ENCODE data around the gene PIGU. TPM values are rescaled to one million over a fixed set of nuclear protein-coding genes. Genes with fewer than 3 reads are reported as not detected.
A peak's percentile ranks its signal among the peaks of the same experiment; 100 is the strongest.

The PIGU gene
- total RNA-seq, 4 donors from 2014 or later, result 12.8 to 14.1 (median 13.7) TPM

- Histone ChIP-seq H3K27ac (peak overlapping the region; percentile 94 to 100 (median 95)), H3K9me3 (no peaks in the 10 kb centered on the region), H3K36me3 (no peaks in the 10 kb centered on the region), H3K27me3 (no peaks in the 10 kb centered on the region), H3K4me3 (no peak overlapping the region), H3K4me1 (peaks cover 32 to 53% of the 10 kb centered on the region in 2 donors)
- DNase-seq, result peak in 1 of 2 donors; percentile 66
- ATAC-seq, result no peak
- TF ChIP-seq POLR2A (IDR thresholded peaks at IDR 0.05) (no peak), CTCF (IDR thresholded peaks at IDR 0.05 in 4 of 5, conservative IDR thresholded peaks at IDR 0.05 in 1 of 5) (no peak)
- in situ Hi-C loops (cut with MboI; ENCODE audit: low sequenced_read_pairs in 4 of 4), result loop anchor here in 1 of 4 donors (25.0 kb wide), 1 partner anchor 170 kb away; no protein-coding TSS in a partner anchor
- intact Hi-C loops (cut with DNase I; ENCODE audit: low total_unique reads), result loop anchor here (5.0 kb wide), 1 partner anchor 170 kb away; no protein-coding TSS in a partner anchor
These were observed 30.3 kb upstream of the PIGU start for GRCh38 chr20:34706912-34707784.

- no peaks in the 10 kb centered on the region for H3K9me3 ChIP-seq
- peaks cover 32 to 53% of the 10 kb centered on the region in 2 donors for H3K4me1 ChIP-seq
- intact Hi-C loops (cut with DNase I; ENCODE audit: low total_unique reads) (loop anchor here (5.0 kb wide), 1 partner anchor 169 kb away; no protein-coding TSS in a partner anchor), in situ Hi-C loops (cut with MboI; ENCODE audit: low sequenced_read_pairs in 4 of 4) (loop anchor here in 1 of 4 donors (25.0 kb wide), 1 partner anchor 169 kb away; no protein-coding TSS in a partner anchor)
- DNase-seq (no peak), ATAC-seq (no peak)
- H3K36me3 ChIP-seq, result no peaks in the 10 kb centered on the region
- no peak overlapping the region for H3K4me3 ChIP-seq
- H3K27me3 ChIP-seq, result no peaks in the 10 kb centered on the region
- H3K27ac ChIP-seq, result peak overlapping the region; percentile 94 to 100 (median 95)
- TF ChIP-seq POLR2A (IDR thresholded peaks at IDR 0.05) (no peak), CTCF (IDR thresholded peaks at IDR 0.05 in 4 of 5, conservative IDR thresholded peaks at IDR 0.05 in 1 of 5) (no peak)
These were observed 29.5 kb upstream of the PIGU start for GRCh38 chr20:34706302-34706875.

GRCh38 chr20:34705397-34706301, 28.8 kb upstream of the PIGU start:
- in situ Hi-C loops (cut with MboI; ENCODE audit: low sequenced_read_pairs in 4 of 4) (loop anchor here in 1 of 4 donors (25.0 kb wide), 1 partner anchor 168 kb away; no protein-coding TSS in a partner anchor), intact Hi-C loops (cut with DNase I; ENCODE audit: low total_unique reads) (loop anchor here (2.0 to 5.0 kb wide), 2 partner anchors 77 to 168 kb away; no protein-coding TSS in a partner anchor)
- TF ChIP-seq CTCF (IDR thresholded peaks at IDR 0.05 in 4 of 5, conservative IDR thresholded peaks at IDR 0.05 in 1 of 5) (peak in 3 of 5 experiments; percentile 6 to 19 (median 14)), POLR2A (IDR thresholded peaks at IDR 0.05) (no peak)
- H3K4me3 ChIP-seq, result peak overlapping the region in 2 of 4 donors; percentile 69 to 74
- no peaks in the 10 kb centered on the region for H3K27me3 ChIP-seq
- peak in 1 of 2 donors; percentile 32 for DNase-seq
- H3K36me3 ChIP-seq, result no peaks in the 10 kb centered on the region
- H3K4me1 ChIP-seq, result peaks cover 30 to 49% of the 10 kb centered on the region in 2 donors
- no peaks in the 10 kb centered on the region for H3K9me3 ChIP-seq
- peak overlapping the region; percentile 94 to 100 (median 95) for H3K27ac ChIP-seq
- ATAC-seq, result no peak

DNA sequence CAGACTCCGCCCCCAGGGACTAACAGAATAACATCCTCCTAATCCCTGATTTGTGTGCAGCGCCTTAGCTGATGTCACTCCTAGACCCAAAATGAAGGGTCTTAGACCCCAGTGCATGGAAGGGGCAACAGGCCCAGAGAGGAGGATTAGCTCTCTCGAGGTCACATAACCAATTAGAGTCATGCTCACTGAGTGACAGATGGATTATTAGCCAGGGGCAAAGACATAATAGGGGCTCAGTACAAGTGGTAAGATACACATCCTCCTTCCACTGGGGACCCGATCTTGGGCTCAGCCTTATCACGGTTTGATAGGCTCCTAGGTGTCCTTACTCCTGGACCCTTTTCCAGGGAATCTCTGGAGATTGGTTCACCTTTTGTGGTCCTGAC, 28.1 kb upstream of the PIGU start:
- in situ Hi-C loops (cut with MboI; ENCODE audit: low sequenced_read_pairs in 4 of 4), result loop anchor here in 1 of 4 donors (25.0 kb wide), 1 partner anchor 168 kb away; no protein-coding TSS in a partner anchor
- Histone ChIP-seq H3K9me3 (no peaks in the 10 kb centered on the region), H3K36me3 (no peaks in the 10 kb centered on the region), H3K4me3 (peak overlapping the region; percentile 69 to 98 (median 74)), H3K4me1 (peaks cover 26 to 43% of the 10 kb centered on the region in 2 donors), H3K27me3 (no peaks in the 10 kb centered on the region), H3K27ac (peak overlapping the region; percentile 94 to 100 (median 95))
- no peak for DNase-seq
- TF ChIP-seq CTCF (IDR thresholded peaks at IDR 0.05 in 4 of 5, conservative IDR thresholded peaks at IDR 0.05 in 1 of 5) (no peak), POLR2A (IDR thresholded peaks at IDR 0.05) (no peak)
- no peak for ATAC-seq
- intact Hi-C loops (cut with DNase I; ENCODE audit: low total_unique reads), result loop anchor here (2.0 to 5.0 kb wide), 2 partner anchors 76 to 168 kb away; no protein-coding TSS in a partner anchor

Data from gastrocnemius medialis (tissue), 4 donors.